C4-2B (cell line): ENCODE results near the gene P2RX2.

Experiments
- H3K27ac ChIP-seq: fragments of 450-650 bp; 2 replicates; pipeline ENCODE4 v1.5.1; 2017
- ZFX ChIP-seq: fragments of 450-650 bp; IDR thresholded peaks from 2 replicates; pipeline ENCODE4 v1.6.1; 2017
- TF ChIP-seq, protein P1 (sequence below): fragments of 450-650 bp; conservative IDR thresholded peaks from 2 replicates; pipeline ENCODE4 v1.5.1; 2017; ENCODE audit warnings: mild to moderate bottlenecking

The P2RX2 gene

DNA sequence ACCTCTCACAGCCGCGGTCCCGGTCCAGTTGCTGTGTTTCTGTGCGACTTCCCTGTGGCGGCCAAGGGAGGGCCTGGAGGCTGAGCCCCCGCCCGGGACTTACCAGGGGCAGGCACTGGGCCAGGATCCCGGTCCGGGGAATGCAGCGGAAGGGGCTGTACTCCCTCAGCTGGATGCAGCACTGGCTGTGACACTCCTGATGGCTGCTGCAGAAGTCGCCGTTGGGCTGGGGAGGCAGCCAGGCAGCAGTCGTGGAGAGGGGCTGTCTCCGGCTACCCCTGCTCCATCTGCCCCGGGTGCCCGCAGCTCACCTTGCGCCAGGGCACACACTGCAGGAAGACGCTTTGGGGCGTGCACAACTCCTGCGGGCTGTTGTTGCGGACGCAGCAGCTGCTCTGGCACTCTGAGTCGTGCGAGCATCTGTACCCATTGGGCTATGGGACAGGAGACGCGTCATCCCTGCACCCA lies 14.4 kb upstream of the P2RX2 start:
- no peak for TF ChIP-seq ZFX
- H3K27ac ChIP-seq: no peak overlapping the region

DNA sequence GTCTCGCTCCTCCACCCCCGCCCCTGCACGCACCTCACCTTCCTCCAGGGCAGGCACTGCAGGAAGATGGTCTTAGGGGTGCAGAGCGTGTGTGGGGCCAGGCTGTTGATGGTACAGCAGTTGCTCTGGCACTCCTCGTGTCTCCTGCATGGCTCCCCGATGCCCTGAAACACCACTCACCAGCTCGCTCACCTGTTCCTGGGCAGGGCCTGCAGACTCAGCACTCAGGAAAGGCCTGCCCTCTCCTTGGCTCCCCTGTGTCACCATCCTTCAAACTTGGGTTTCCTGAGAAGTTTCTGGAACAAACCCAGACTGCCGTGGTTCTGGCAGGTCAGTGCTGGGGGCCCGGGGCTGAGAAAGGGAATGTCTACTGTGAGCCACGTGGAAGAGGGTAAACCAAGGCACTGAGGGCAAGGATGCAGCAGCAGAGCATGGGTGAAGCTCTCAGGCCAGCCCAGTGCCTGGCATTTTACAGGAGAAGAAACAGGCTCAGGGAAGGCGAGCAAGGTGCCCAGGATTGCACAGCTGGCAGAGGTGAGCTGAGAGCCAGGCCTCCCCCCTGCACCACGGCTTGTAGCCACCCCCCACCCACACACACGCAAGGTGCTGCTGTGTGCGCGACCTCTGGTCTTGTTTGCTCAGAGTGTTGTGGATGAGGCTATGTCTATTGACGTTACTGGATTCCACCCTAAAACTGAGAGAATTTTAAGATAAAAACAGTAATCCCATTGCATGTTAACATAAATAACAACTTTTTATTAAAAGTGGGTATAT lies 13.7 kb upstream of the P2RX2 start:
- TF ChIP-seq ZFX: no peak
- TF ChIP-seq, protein P1, sequence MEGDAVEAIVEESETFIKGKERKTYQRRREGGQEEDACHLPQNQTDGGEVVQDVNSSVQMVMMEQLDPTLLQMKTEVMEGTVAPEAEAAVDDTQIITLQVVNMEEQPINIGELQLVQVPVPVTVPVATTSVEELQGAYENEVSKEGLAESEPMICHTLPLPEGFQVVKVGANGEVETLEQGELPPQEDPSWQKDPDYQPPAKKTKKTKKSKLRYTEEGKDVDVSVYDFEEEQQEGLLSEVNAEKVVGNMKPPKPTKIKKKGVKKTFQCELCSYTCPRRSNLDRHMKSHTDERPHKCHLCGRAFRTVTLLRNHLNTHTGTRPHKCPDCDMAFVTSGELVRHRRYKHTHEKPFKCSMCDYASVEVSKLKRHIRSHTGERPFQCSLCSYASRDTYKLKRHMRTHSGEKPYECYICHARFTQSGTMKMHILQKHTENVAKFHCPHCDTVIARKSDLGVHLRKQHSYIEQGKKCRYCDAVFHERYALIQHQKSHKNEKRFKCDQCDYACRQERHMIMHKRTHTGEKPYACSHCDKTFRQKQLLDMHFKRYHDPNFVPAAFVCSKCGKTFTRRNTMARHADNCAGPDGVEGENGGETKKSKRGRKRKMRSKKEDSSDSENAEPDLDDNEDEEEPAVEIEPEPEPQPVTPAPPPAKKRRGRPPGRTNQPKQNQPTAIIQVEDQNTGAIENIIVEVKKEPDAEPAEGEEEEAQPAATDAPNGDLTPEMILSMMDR: no peak
- H3K27ac ChIP-seq: no peak overlapping the region

DNA sequence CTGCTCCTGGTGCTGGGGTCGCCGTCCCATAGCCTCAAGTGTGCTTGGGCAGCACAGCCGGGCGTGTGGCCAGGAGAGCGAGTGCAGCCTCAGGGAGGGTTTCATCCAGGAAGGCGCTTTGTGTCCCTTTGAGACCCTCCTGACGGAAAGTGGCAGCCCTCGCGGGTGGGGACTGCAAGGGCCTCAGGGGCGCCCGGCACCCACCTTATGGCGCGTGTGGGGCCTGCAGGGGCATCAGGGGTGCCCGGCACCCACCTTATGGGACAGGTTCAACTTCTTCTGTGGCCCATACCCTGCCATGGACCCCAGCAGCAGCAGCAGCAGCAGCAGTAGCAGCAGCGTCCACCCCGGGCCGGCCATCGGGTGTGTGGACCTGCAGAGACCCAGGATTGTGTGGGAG lies 12.7 kb upstream of the P2RX2 start:
- TF ChIP-seq, protein P1: no peak
- TF ChIP-seq ZFX: no peak

DNA sequence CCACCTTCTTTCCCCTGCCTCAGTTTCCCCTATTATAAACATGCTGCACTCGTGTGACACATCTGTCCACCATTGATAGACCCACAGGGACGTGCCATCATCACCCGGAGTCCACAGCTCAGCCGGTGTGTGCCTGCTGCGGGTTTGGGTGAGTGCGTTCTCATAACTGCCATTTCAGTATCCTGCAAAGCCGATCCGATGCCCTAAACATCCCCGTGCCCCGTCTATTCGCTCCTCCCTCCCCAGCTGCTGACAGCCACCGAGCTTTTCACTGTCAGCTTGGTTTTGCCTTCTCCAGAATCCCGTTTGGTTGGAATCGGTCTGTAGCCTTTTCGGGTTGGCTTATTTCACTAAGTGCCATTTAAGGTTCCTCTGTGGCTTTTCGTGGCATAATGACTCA lies 12.1 kb upstream of the P2RX2 start:
- TF ChIP-seq ZFX: no peak
- TF ChIP-seq, protein P1: no peak
- H3K27ac ChIP-seq: no peak overlapping the region

More for the DNA sequence above, 12.7 kb upstream of the P2RX2 start:
- H3K27ac ChIP-seq: no peak overlapping the region

DNA sequence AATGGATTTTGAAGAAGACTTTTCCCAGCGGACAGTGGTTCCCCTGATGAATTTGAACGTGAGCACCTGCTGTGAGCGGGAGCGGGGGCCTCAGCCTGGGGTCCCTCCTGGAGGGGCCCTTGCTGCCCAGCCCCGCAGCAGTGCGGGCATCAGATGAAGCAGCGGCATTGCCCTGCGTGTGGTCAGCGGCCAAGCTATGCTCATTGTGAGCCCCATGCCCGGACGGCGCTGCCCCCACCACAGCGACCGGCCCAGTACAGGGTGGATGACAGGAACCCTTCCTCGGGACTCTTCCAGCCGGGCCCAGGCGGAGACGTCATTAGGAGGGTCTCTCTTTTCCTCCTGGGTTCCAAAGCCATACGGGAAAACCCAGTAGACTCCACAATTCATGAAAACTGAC lies 11.6 kb upstream of the P2RX2 start:
- H3K27ac ChIP-seq: no peak overlapping the region
- TF ChIP-seq, protein P1: no peak
- TF ChIP-seq ZFX: no peak

DNA sequence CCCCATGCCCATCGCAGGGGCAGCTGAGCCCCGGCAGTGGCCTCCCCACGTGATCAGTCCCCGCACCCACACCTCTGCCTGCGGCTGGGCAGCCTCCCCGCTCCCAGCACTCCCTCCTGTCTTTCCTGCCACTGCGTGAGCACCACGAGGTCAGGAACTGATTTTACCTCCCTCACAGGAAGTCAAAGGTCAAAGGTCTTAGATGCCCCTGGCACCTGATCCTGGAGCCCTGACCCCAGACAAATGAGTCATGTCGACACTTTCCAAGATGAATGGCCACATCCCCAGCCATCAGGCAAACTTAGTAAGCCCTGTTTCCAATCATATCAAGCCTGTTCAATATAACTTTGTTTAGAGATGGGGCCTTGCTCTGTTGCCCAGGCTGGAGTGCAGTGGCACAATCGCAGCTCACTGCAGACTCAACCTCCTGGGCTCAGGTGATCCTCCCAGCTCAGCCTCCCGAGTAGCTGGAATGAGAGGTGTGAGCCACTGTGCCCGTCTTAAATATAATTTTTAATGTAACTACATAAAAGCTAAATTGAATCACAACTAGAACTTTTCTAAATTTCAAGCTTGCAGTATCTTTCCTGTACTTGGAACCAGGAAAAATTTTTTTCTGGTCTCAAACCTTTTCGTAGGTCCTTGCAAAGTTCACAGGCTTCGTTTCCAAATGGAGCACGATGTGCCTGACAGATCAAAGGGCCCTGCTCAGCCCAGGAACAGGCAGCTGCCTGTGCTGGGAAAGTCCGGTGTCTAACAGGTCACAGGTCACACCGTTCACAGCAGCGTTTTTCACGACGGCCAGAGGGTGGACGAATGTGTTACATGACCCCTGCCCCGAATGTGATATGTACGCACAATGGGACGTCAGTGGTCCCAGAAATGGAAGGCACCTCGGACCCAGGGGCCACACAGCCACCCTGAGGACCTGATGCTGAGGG lies 10.1 kb upstream of the P2RX2 start:
- TF ChIP-seq, protein P1: no peak
- TF ChIP-seq ZFX: no peak
- H3K27ac ChIP-seq: no peak overlapping the region

DNA sequence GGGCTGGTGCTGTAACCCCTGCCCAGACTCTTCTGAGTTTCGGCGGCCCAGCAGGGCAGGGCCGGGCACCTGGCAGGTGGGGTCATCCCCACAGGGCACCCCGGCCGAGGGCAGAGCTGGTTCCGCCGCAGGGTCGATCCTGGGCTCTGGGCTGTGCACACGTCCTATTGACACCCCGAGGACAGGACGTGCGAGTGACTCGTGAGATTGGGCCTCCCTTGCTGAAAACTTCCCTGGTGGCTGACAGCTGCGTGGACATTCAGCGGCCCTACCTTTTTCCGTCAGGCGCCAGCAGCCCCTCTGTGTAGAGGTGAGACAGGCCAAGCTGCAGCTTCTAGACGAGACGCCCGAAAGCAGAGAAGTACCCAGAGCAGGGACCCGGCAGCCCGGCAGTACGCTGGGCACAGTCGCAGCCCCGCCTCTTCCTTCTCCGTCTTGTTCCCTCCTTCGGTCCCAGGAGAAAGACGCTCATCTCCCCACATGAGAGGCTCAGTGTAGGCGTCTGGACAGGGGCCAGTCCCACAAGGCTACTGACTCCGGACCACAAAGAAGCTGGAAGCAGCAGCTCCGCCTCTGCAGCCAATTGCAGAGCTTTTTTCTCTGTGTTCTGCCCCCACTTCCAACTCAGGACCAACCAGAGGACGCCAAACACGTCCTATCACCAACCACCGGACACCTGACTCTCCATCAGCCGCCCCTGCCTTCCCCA lies 8.4 kb upstream of the P2RX2 start, which contains the start of gene LRCOL1:
TSS of gene LRCOL1 (minus strand) at position 532 of the 709 bp plus-strand sequence. CDS start 4,331 bp downstream, outside the sequence.
- no peak within 1 kb of the TSS for H3K27ac ChIP-seq
- TF ChIP-seq ZFX: no peak
- TF ChIP-seq, protein P1: no peak
